ENCODE measurements around the gene PLLP.

Gene PLLP, protein sequence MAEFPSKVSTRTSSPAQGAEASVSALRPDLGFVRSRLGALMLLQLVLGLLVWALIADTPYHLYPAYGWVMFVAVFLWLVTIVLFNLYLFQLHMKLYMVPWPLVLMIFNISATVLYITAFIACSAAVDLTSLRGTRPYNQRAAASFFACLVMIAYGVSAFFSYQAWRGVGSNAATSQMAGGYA

DNA sequence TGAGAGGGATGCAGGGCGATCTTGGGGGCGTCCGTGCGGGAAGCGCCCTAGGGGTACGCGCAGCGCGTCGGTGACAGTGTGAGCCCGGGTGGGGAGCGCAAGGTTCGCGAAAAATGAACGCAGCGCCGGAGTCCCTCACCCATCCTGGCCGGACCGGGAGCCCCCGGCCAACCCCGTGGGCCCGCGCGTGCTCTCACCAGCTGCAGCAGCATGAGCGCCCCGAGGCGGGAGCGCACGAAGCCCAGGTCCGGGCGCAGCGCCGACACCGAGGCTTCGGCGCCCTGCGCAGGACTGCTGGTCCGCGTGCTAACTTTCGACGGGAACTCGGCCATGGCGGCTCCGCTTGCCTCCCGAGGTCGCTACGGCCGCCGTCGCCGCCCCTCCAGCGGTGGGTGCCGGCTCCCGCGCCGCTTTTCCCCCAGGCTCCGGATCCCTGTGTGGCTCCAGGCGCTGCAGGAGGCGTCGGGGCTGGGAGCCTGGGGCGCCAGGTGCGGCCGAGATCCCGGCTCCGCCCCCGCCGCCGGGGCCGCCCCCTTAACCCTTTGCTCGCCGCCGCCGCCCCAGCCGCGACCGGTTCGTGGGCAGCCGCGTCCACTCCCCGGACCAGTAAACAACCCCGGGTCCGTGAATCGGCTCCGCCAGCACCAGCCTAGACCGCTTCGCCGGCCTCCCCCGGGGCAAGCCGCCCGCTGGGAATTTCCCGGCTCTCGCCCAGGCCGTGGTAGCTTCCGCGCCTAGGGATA is at the start of gene PLLP:
Gene PLLP, minus strand, starts transcription at position 464 of the 743 bp plus-strand sequence. Its CDS starts 132 bp downstream, at position 332.
- TF ChIP-seq, protein P1, sequence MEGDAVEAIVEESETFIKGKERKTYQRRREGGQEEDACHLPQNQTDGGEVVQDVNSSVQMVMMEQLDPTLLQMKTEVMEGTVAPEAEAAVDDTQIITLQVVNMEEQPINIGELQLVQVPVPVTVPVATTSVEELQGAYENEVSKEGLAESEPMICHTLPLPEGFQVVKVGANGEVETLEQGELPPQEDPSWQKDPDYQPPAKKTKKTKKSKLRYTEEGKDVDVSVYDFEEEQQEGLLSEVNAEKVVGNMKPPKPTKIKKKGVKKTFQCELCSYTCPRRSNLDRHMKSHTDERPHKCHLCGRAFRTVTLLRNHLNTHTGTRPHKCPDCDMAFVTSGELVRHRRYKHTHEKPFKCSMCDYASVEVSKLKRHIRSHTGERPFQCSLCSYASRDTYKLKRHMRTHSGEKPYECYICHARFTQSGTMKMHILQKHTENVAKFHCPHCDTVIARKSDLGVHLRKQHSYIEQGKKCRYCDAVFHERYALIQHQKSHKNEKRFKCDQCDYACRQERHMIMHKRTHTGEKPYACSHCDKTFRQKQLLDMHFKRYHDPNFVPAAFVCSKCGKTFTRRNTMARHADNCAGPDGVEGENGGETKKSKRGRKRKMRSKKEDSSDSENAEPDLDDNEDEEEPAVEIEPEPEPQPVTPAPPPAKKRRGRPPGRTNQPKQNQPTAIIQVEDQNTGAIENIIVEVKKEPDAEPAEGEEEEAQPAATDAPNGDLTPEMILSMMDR (IDR thresholded peaks at IDR 0.05; ENCODE audit: low read depth, low read length), result no peak
- no peak for DNase-seq (ENCODE audit: extremely low read depth, low read depth)

DNA sequence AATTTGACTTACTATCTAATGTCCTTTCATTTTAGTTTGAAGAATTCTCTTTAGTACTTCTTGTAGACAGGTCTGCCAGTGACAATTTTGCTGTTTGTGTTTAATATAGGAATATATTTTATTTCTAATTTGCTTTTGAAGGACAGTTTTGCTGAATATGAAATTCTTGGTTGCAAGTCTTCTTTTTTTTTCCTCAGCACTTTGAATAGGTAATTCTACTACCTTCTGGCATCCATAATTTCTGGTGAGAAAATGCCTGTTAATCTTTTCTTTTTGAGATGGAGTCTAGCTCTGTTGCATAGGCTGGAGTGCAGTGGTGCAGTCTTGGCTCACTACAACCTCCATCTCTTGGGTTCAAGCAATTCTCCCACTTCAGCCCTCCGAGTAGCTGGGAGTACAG is 48.9 kb upstream of the PLLP start:
- TF ChIP-seq, protein P1 (IDR thresholded peaks at IDR 0.05; ENCODE audit: low read depth, low read length), result no peak

DNA sequence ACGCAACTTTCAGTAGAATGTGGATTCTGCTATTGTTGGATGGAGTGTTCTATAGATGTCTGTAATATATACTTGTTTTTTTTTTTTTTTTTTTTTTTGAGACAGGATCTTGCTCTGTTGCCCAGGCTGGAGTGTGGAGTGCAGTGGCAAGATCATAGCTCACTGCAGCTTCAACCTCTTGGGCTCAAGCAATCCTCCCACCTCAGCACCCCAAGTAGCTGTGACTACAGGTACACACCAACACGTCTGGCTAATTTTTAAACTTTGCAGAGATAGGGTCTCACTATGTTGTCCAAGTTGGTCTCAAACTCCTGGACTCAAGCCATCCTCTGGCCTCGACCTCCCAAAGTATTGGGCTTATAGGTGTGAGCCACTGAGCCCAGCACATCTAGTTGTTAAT is 46.9 kb upstream of the PLLP start:
- DNase-seq (ENCODE audit: extremely low read depth, low read depth), result no peak
- TF ChIP-seq, protein P1 (IDR thresholded peaks at IDR 0.05; ENCODE audit: low read depth, low read length), result no peak

More for the DNA sequence above, 48.9 kb upstream of the PLLP start:
- no peak for DNase-seq (ENCODE audit: extremely low read depth, low read depth)

DNA sequence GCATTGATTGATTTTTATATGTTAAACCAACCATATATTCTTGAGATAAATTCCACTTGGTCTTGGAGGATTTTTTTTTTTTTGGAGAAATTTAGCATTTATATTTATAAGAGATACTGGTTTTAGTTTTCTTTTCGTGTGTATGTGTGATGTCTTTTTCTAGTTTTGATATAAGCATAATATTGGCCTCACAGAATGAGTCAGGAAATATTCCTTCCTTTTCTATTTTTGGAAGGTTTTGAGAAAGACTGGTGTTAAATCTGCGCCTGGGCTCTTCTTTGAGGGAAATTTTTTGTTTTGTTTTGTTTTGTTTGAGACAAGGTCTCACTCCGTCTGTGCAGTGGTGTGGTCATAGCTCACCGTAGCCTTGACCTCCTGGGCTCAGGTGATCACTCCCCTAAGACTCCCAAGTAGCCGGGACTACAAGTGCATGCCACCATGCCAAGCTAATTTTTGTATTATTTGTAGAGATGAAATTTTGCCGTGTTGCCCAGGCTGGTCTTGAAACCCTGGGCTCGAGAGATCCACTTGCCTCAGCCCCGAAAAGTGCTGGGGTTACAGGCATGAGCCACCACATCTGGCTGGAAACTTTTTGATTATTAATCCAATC is 45.4 kb upstream of the PLLP start:
- DNase-seq (ENCODE audit: extremely low read depth, low read depth), result no peak
- TF ChIP-seq, protein P1 (IDR thresholded peaks at IDR 0.05; ENCODE audit: low read depth, low read length), result no peak

DNA sequence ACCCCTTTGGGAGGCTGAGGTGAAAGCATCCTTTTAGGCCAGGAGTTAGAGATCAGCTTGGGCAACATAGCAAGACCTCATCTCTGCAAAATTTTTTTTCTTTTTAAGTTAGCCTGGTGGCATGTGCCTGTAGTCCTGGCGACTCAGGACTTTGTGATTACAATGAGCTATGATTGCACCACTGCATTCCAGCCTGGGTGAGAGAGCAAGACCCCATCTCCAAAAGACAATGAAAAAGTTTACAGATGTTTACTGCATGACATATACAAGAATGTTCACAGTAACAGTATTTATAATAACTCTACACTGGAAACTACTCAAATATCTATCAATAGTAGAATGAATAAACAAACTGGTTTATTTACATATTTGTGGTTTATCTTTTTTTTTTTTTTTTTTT is 41.0 kb upstream of the PLLP start:
- no peak for DNase-seq (ENCODE audit: extremely low read depth, low read depth)
- TF ChIP-seq, protein P1 (IDR thresholded peaks at IDR 0.05; ENCODE audit: low read depth, low read length), result no peak

DNA sequence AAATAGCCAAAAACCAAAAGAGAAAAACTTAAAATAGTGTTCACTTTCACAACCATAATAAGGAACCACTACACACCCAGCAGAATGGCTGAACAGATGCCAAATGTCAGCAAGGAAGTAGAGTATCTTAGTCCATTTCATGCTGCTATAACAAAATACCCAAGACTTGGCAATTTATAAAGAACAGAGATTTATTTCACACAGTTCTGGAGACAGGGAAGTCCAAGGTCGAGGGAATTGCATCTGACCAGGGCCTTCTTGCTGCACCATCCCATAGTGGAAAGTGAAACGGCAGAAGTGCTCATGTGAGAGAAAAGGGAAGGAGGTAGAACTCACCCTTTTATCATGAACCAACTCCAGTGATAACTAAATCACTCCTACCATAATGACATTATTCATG is 40.3 kb upstream of the PLLP start:
- DNase-seq (ENCODE audit: extremely low read depth, low read depth), result no peak
- TF ChIP-seq, protein P1 (IDR thresholded peaks at IDR 0.05; ENCODE audit: low read depth, low read length), result no peak

DNA sequence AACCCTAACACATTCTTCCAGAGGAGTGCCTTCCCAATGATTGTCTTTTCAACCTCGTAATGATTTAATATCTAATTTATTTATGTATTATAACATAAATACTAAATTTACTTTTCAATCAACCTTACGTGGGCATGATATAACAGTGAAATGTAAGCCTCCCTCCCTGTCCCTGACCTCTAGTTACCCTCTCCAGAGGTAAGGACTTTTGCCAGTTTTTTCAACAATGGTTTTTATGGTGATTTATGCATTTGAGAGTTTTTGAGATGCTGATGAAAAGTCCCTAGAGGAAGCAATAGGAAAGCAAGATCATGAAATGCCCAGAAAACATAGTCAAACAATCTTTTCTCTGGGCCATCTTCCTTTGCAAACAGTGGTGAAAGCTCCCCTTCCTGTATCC is 35.2 kb upstream of the PLLP start:
- no peak for DNase-seq (ENCODE audit: extremely low read depth, low read depth)
- TF ChIP-seq, protein P1 (IDR thresholded peaks at IDR 0.05; ENCODE audit: low read depth, low read length), result no peak

Measured in AG09319 (cell line).